K562 (cell line): ENCODE results near the gene SYTL2. TPM values are rescaled to one million over a fixed set of nuclear protein-coding genes. Genes with fewer than 3 reads are reported as not detected.

Experiments
- ATAC-seq: fragments of 200-7000 bp; cut with Tn5 transposase; 3 replicates; pipeline ENCODE4 v1.9.1; 2020; ENCODE audit warnings: moderate library complexity
- BruUV-seq: library from RNA; stranded (reverse); fragments of 400-500 nt; replicated peaks from 2 replicates; lab custom pipeline; 2021; lab: Mats Ljungman, UMichigan
- CTCF ChIA-PET: fragments of 300-600 bp; formaldehyde crosslinking; extraction: SDS; loops from one replicate; lab custom pipeline; 2021; ENCODE audit warnings: low intra/inter-chr PET ratio; lab: Yijun Ruan, JAX
- POLR2A ChIA-PET: fragments of 300-600, 350-650 bp; sonication (Branson Sonifier 250); formaldehyde crosslinking; extraction: SDS; loops from one replicate; lab custom pipeline; 2021; ENCODE audit warnings: antibody characterized with exemption, inconsistent platforms; lab: Yijun Ruan, JAX
- DNase-seq, 4 experiments: peaks; one replicate each; pipeline versions ENCODE4 v3.0.0 to v3.0.0-alpha.2; 2011 to 2018; ENCODE audit warnings: low spot score in 3 of 4, mixed read lengths in 3 of 4; ENCODE audit errors: extremely low read depth in 1 of 4
- FAIRE-seq: peaks from 2 replicates; lab custom pipeline; 2011; peaks lifted over from hg19 to GRCh38; lab: Jason Lieb, UNC
- H2AFZ ChIP-seq: 2 replicates; pipeline ENCODE4 v1.6.0; 2011; ENCODE audit warnings: low read depth, low read length, control low read depth, inconsistent platforms
- H3K27ac ChIP-seq: fragments of 200-600 bp; 3 replicates; pipeline ENCODE4 v1.8.0; 2011; ENCODE audit warnings: low read depth, mild to moderate bottlenecking, control low read depth, inconsistent platforms, low read length, moderate library complexity, mixed read lengths; ENCODE audit errors: extremely low read depth
- H3K27me3 ChIP-seq, 2 experiments: fragments of 300-600 bp in 1 of 2; 2 replicates in 1 of 2; 3 replicates in 1 of 2; pipeline versions ENCODE4 v1.6.0 to v1.8.0; 2011; ENCODE audit warnings: inconsistent platforms in 2 of 2, low read length in 2 of 2, mild to moderate bottlenecking in 1 of 2, mixed read lengths in 1 of 2, moderate library complexity in 1 of 2; ENCODE audit not compliant: control insufficient read depth in 2 of 2, insufficient read depth in 2 of 2
- H3K36me3 ChIP-seq: fragments of 300-600 bp; 3 replicates; pipeline ENCODE4 v1.8.0; 2011; ENCODE audit warnings: mild to moderate bottlenecking, low read length, inconsistent platforms; ENCODE audit not compliant: control insufficient read depth, insufficient read depth
- H3K4me1 ChIP-seq, 2 experiments: fragments of 200-600 bp in 1 of 2; replicated peaks in 1 of 2; 2 replicates in 1 of 2; 3 replicates in 1 of 2; pipeline versions ENCODE4 v1.5.1 to v1.8.0; 2011; ENCODE audit warnings: inconsistent platforms in 2 of 2, low read length in 2 of 2, mild to moderate bottlenecking in 1 of 2, mixed read lengths in 1 of 2, moderate library complexity in 1 of 2; ENCODE audit not compliant: control insufficient read depth in 2 of 2, insufficient read depth in 2 of 2
- H3K4me2 ChIP-seq: 2 replicates; pipeline ENCODE4 v1.6.1; 2011; ENCODE audit warnings: low read length, control low read depth, inconsistent platforms, mixed read lengths; ENCODE audit not compliant: insufficient read depth
- H3K4me3 ChIP-seq: fragments of 200-600 bp; sonication (generic), shearing (Covaris generic); 2 replicates; pipeline ENCODE4 v1.5.1; 2016; ENCODE audit warnings: control low read depth, inconsistent platforms
- H3K79me2 ChIP-seq: fragments of 200-600 bp; 3 replicates; pipeline ENCODE4 v1.8.0; 2011; ENCODE audit warnings: low read length, inconsistent platforms; ENCODE audit not compliant: control insufficient read depth, insufficient read depth
- H3K9ac ChIP-seq, 2 experiments: 2 replicates each; pipeline versions ENCODE4 v1.6.0 to v1.6.1; 2011; ENCODE audit warnings: low read depth in 2 of 2, low read length in 2 of 2, control low read depth in 1 of 2, inconsistent platforms in 1 of 2, mild to moderate bottlenecking in 1 of 2, mixed read lengths in 1 of 2; ENCODE audit not compliant: insufficient read depth in 1 of 2
- H3K9me1 ChIP-seq: one replicate; pipeline ENCODE4 v1.6.0; 2011; ENCODE audit warnings: inconsistent platforms, mild to moderate bottlenecking, low read length, moderate library complexity; ENCODE audit not compliant: control insufficient read depth, insufficient read depth
- H3K9me3 ChIP-seq: replicated peaks from 2 replicates; pipeline ENCODE4 v1.5.1; 2011; ENCODE audit warnings: low read depth, low read length, inconsistent platforms; ENCODE audit not compliant: control insufficient read depth, insufficient read depth
- H4K20me1 ChIP-seq: replicated peaks from 2 replicates; pipeline ENCODE4 v1.6.1; 2011; ENCODE audit warnings: low read length, inconsistent platforms, mixed read lengths; ENCODE audit not compliant: control insufficient read depth, insufficient read depth
- CHCHD3 ChIP-seq: fragments of 250-450 bp; sonication (Bioruptor Pico); IDR thresholded peaks from 2 replicates; pipeline ENCODE4 v2.1.2; 2022; ENCODE audit warnings: mild to moderate bottlenecking
- DDX20 ChIP-seq: fragments of 450-650 bp; IDR thresholded peaks from 2 replicates; pipeline ENCODE4 v1.6.1; 2016; ENCODE audit warnings: missing genetic modification characterization, low read depth, mild to moderate bottlenecking, missing compliant biosample characterization, moderate library complexity
- HDAC6 ChIP-seq: IDR thresholded peaks from 2 replicates; pipeline ENCODE4 v1.6.1; 2012; ENCODE audit warnings: low read depth, mild to moderate bottlenecking, control low read depth, inconsistent platforms, low read length, moderate library complexity
- NR1H2 ChIP-seq: sonication (generic); formaldehyde crosslinking; IDR thresholded peaks from 2 replicates; pipeline ENCODE4 v1.4.0; 2020; ENCODE audit warnings: mild to moderate bottlenecking, missing genetic modification reagents
- PHF8 ChIP-seq: fragments of 200-600 bp; sonication (generic); IDR thresholded peaks from 2 replicates; pipeline ENCODE4 v1.6.1; 2012; ENCODE audit warnings: mixed run types, mild to moderate bottlenecking, inconsistent platforms, low read length, moderate library complexity, borderline replicate concordance
- SP1 ChIP-seq: sonication (generic); formaldehyde crosslinking; IDR thresholded peaks from 2 replicates; pipeline ENCODE4 v1.8.1; 2022; ENCODE audit warnings: mild to moderate bottlenecking, missing genetic modification reagents
- STAG1 ChIP-seq: sonication (generic); formaldehyde crosslinking; IDR thresholded peaks from 2 replicates; pipeline ENCODE4 v1.5.0; 2020; ENCODE audit warnings: missing genetic modification reagents, borderline replicate concordance
- TOE1 ChIP-seq, 2 experiments: fragments of 450-650 bp in 1 of 2; sonication (generic) in 1 of 2; formaldehyde crosslinking in 1 of 2; IDR thresholded peaks; 2 replicates each; pipeline versions ENCODE4 v1.7.1 to v1.8.0; 2016 to 2022; ENCODE audit warnings: borderline replicate concordance in 2 of 2, mild to moderate bottlenecking in 2 of 2, antibody characterized with exemption in 1 of 2, inconsistent platforms in 1 of 2, low read depth in 1 of 2, missing genetic modification reagents in 1 of 2, moderate library complexity in 1 of 2
- ZNF511 ChIP-seq: sonication (generic); formaldehyde crosslinking; IDR thresholded peaks from 2 replicates; pipeline ENCODE4 v1.8.0; 2022; ENCODE audit warnings: mild to moderate bottlenecking, missing genetic modification reagents
- ZNF592 ChIP-seq: fragments of 450-650 bp; IDR thresholded peaks from 2 replicates; pipeline ENCODE4 v1.6.1; 2017; ENCODE audit warnings: antibody characterized with exemption, mild to moderate bottlenecking
- WGBS: fragments of 100-300 bp; shearing (Covaris generic); methylation state at CpG from one replicate; pipeline ENCODE4 v1.1.6; 2016; ENCODE audit warnings: low coverage, mixed read lengths; ENCODE audit not compliant: insufficient coverage; ENCODE audit errors: missing lambda C conversion rate; 5-methylcytosine and 5-hydroxymethylcytosine counted together
- in situ Hi-C: fragments of 300-500 bp; cut with MboI; formaldehyde crosslinking; loops from 4 replicates; pipeline ENCODE4 v1.15.0; 2018; ENCODE audit warnings: inconsistent platforms, mixed read lengths
- intact Hi-C: fragments of 100-400 bp; cut with micrococcal nuclease; formaldehyde crosslinking; loops from 2 replicates; pipeline ENCODE4 v1.14.2; 2022
- polyA plus RNA-seq, 8 experiments: library from polyadenylated mRNA; depleted of rRNA in 4 of 8; stranded (reverse) in 5 of 8; unstranded in 3 of 8; fragments of >200 nt; fragmentation: Nextera tagmentation in 2 of 8; fragmentation: Illumina TruSeq in 1 of 8; extraction: Ambion mirVana in 2 of 8; extraction: Trizol in 1 of 8; gene quantifications; 2 replicates each; pipeline versions ENCODE4 v1.2.1 to v1.2.3, GENCODE V29; 2011 to 2014; ENCODE audit warnings: inconsistent platforms in 1 of 8, missing spikeins in 1 of 8
- total RNA-seq, 7 experiments: library from RNA; depleted of rRNA in 6 of 7; stranded (reverse); fragments of >200 nt in 6 of 7; fragmentation: Illumina TruSeq in 2 of 7; extraction: Trizol in 2 of 7; gene quantifications; 2 replicates each; pipeline versions ENCODE4 v1.2.1 to v1.2.3, GENCODE V29; 2011 to 2021; ENCODE audit warnings: low replicate concordance in 1 of 7

SYTL2 gene
- total and polyA plus RNA-seq, 9 of the 15 experiments (the other 6 are each of a cell fraction or from before 2014, with no cell fraction given) = 0.05 to 0.57 (median 0.35) TPM

DNA sequence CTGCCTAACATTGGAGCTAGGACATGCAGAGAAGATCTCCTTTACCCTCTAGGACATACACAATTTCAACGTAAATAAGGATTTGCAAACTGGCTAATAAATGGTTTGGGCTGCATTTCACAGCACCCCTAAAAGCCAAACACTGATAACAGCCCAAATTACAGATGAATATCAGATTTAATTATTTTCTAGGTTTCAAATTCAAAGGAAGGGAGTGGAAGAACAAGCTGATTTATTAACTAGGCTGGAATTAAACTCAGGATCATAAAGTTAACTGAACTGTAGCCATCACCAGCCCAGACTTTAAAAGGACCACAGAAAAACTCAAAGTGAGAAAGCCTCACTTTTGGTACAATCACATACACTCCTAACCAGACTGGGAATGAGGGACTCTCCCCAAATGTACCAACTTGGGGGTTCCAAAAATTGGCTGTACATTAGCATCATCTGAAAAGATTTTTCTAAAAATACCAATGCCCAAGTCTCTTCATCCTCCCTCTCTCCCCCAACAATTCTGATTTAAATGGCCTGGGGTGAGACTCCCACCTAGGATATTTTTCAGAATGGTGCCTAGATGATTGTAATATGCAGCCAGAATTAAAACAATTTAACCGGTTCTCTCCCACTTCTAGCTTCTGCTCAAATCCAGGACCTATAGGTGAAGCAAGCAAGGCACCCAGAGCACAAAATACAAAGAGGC, 43.5 kb downstream of the SYTL2 start (continued):
- no peak for TF ChIP-seq ZNF511 (CRISPR knock-in tag)
- no peak for TF ChIP-seq CHCHD3 (CRISPR knock-in tag)
- no peak for TF ChIP-seq STAG1
- TF ChIP-seq SP1 = no peak
- TF ChIP-seq DDX20 (tag) = no peak

GRCh38 chr11:85766721-85767161, 44.2 kb downstream of the SYTL2 start:
- Histone ChIP-seq H3K9me3 (no peaks in the 10 kb centered on the region), H3K36me3 (no peaks in the 10 kb centered on the region), H2AFZ (no peak overlapping the region), H3K27me3 (peaks cover 0 to 2% of the 10 kb centered on the region in 2 experiments; a peak in 1 of 5 replicates), H3K79me2 (no peaks in the 10 kb centered on the region), H3K4me1 (no peaks in the 10 kb centered on the region), H3K4me3 (no peak overlapping the region), H3K27ac (no peak overlapping the region), H3K4me2 (no peak overlapping the region), H4K20me1 (no peaks in the 10 kb centered on the region), H3K9ac (no peak overlapping the region), H3K9me1 (no peaks in the 10 kb centered on the region)
- 3% methylated on average over 2 of the region's 2 CpGs for WGBS
- no peak for DNase-seq
- no peak for FAIRE-seq
- intact Hi-C loops (no loop called here), in situ Hi-C loops (no loop called here)
- TF ChIP-seq PHF8 = no peak
- no peak for TF ChIP-seq HDAC6
- no peak for TF ChIP-seq TOE1 (IDR thresholded peaks at IDR 0.05; ENCODE audit: borderline replicate concordance)
- no peak for TF ChIP-seq TOE1 (CRISPR knock-in tag; IDR thresholded peaks at IDR 0.05; ENCODE audit: borderline replicate concordance, low read depth)
- TF ChIP-seq NR1H2 (CRISPR knock-in tag) = no peak
- no peak for TF ChIP-seq ZNF592
- no TSS peak for BruUV-seq
- CTCF ChIA-PET = no interaction called here
- no peak for ATAC-seq
- POLR2A ChIA-PET = no interaction called here
